Astrocyte (in vitro differentiated cells and primary cell): ENCODE measurements around the gene CTBP1. TPM values are rescaled to one million over a fixed set of nuclear protein-coding genes. Genes with fewer than 3 reads are reported as not detected.

Source experiments
- DNase-seq: peaks from one replicate; pipeline ENCODE4 v3.0.0-alpha.2; 2010; ENCODE audit warnings: low read depth
- FAIRE-seq: peaks from 2 replicates; lab custom pipeline; 2011; peaks lifted over from hg19 to GRCh38; lab: Jason Lieb, UNC
- H2AFZ ChIP-seq: 2 replicates; pipeline ENCODE4 v1.6.0; 2012; ENCODE audit warnings: low read depth, low read length, inconsistent platforms
- H3K27ac ChIP-seq: 2 replicates; pipeline ENCODE4 v1.5.1; 2011; ENCODE audit warnings: low read depth, low read length, inconsistent platforms
- H3K27me3 ChIP-seq: 2 replicates; pipeline ENCODE4 v1.6.0; 2011; ENCODE audit warnings: low read length, inconsistent platforms; ENCODE audit not compliant: insufficient read depth
- H3K36me3 ChIP-seq: 2 replicates; pipeline ENCODE4 v1.5.1; 2011; ENCODE audit warnings: low read length, inconsistent platforms; ENCODE audit not compliant: insufficient read depth
- H3K4me1 ChIP-seq: 2 replicates; pipeline ENCODE4 v1.5.1; 2011; ENCODE audit warnings: low read length, inconsistent platforms; ENCODE audit not compliant: insufficient read depth
- H3K4me2 ChIP-seq: 2 replicates; pipeline ENCODE4 v1.6.0; 2012; ENCODE audit warnings: low read length, inconsistent platforms
- H3K4me3 ChIP-seq: 2 replicates; pipeline ENCODE4 v1.5.1; 2011; ENCODE audit warnings: low read depth, mild to moderate bottlenecking, low read length, inconsistent platforms; ENCODE audit not compliant: insufficient read depth
- H3K79me2 ChIP-seq: 2 replicates; pipeline ENCODE4 v1.6.0; 2012; ENCODE audit warnings: mild to moderate bottlenecking, low read length, inconsistent platforms; ENCODE audit not compliant: insufficient read depth
- H3K9ac ChIP-seq: 2 replicates; pipeline ENCODE4 v1.6.0; 2012; ENCODE audit warnings: mild to moderate bottlenecking, low read length, inconsistent platforms
- H3K9me3 ChIP-seq: 2 replicates; pipeline ENCODE4 v1.5.1; 2012; ENCODE audit warnings: low read depth, mild to moderate bottlenecking, low read length, inconsistent platforms; ENCODE audit not compliant: insufficient read depth
- H4K20me1 ChIP-seq: 2 replicates; pipeline ENCODE4 v1.6.0; 2012; ENCODE audit warnings: low read length, inconsistent platforms; ENCODE audit not compliant: insufficient read depth
- H3K27ac Mint-ChIP-seq: one replicate; pipeline ENCODE4 v1.8.0; 2021; ENCODE audit warnings: mild to moderate bottlenecking, mixed read lengths; ENCODE audit not compliant: unreplicated experiment
- H3K27me3 Mint-ChIP-seq: one replicate; pipeline ENCODE4 v1.8.0; 2021; ENCODE audit warnings: low read depth, mixed read lengths; ENCODE audit not compliant: unreplicated experiment
- H3K36me3 Mint-ChIP-seq: one replicate; pipeline ENCODE4 v1.8.0; 2021; ENCODE audit warnings: low read depth, mixed read lengths; ENCODE audit not compliant: unreplicated experiment
- H3K4me1 Mint-ChIP-seq: one replicate; pipeline ENCODE4 v1.8.0; 2021; ENCODE audit warnings: low read depth, mixed read lengths; ENCODE audit not compliant: unreplicated experiment
- H3K4me3 Mint-ChIP-seq: one replicate; pipeline ENCODE4 v1.8.0; 2021; ENCODE audit warnings: mild to moderate bottlenecking, moderate library complexity, mixed read lengths; ENCODE audit not compliant: unreplicated experiment
- H3K9me3 Mint-ChIP-seq: one replicate; pipeline ENCODE4 v1.8.0; 2021; ENCODE audit warnings: mild to moderate bottlenecking, mixed read lengths; ENCODE audit not compliant: unreplicated experiment
- EZH2 ChIP-seq: IDR thresholded peaks from 2 replicates; pipeline ENCODE4 v1.6.1; 2012; ENCODE audit warnings: mild to moderate bottlenecking, low read length, inconsistent platforms; ENCODE audit not compliant: insufficient read depth
- total RNA-seq: library from RNA; stranded (reverse); gene quantifications from 2 replicates; pipeline ENCODE4 v1.2.1, GENCODE V29; 2021
- TF ChIP-seq, protein P1 (sequence below): IDR thresholded peaks from 2 replicates; pipeline ENCODE4 v1.5.1; 2011; ENCODE audit warnings: low read depth, mild to moderate bottlenecking, inconsistent platforms, low read length, moderate library complexity; ENCODE audit not compliant: insufficient read depth

Gene CTBP1
- total RNA-seq, 1 donor from 2014 or later = 136 TPM

DNA sequence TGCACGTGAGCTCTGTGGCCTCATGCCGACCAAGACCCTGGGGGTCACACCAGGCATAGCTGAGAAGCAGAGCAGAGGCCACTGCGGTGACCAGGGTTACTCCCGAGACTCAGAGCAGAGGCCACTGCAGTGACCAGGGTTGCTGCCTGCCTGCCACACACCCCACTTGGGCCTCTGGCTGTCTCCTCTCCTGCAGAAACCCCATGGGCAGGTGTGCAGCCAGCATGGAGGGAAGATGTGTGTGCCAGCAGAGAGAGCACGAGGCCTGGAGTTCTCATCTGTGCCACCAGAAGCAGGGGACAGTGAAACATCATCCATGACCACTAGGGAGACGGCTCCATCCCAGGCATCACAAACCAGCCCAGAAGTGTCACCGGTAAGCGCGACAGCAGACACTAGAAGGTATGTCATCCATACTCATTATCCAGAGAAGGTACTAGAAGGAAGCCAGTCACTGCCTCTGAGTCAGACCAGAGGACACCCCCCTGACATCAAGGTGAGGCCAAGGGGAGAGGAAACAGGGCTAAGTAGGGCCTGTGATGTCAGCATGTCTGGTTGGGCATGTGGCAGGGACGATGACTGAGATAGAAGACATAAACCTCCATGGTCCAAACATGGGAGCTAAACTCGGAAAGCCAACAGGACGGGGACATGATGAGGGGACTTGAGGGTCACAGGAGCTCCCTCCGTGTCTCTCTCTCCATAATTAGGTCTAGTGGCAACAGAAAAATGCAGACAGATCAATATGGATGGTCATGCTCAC lies 52.3 kb downstream of the CTBP1 start:
- Histone ChIP-seq H3K79me2 (no peaks in the 10 kb centered on the region), H3K27ac (no peak overlapping the region), H3K4me3 (no peak overlapping the region), H3K9ac (no peak overlapping the region), H4K20me1 (no peaks in the 10 kb centered on the region), H3K36me3 (no peaks in the 10 kb centered on the region), H3K4me1 (peaks cover 50% of the 10 kb centered on the region), H3K27me3 (no peaks in the 10 kb centered on the region), H2AFZ (no peak overlapping the region), H3K9me3 (no peaks in the 10 kb centered on the region), H3K4me2 (no peak overlapping the region)
- no peak overlapping the region for H3K27ac Mint-ChIP-seq
- no peaks in the 10 kb centered on the region for H3K9me3 Mint-ChIP-seq
- DNase-seq = no peak
- H3K27me3 Mint-ChIP-seq = peaks cover 8% of the 10 kb centered on the region
- TF ChIP-seq EZH2 = no peak
- TF ChIP-seq, protein P1, sequence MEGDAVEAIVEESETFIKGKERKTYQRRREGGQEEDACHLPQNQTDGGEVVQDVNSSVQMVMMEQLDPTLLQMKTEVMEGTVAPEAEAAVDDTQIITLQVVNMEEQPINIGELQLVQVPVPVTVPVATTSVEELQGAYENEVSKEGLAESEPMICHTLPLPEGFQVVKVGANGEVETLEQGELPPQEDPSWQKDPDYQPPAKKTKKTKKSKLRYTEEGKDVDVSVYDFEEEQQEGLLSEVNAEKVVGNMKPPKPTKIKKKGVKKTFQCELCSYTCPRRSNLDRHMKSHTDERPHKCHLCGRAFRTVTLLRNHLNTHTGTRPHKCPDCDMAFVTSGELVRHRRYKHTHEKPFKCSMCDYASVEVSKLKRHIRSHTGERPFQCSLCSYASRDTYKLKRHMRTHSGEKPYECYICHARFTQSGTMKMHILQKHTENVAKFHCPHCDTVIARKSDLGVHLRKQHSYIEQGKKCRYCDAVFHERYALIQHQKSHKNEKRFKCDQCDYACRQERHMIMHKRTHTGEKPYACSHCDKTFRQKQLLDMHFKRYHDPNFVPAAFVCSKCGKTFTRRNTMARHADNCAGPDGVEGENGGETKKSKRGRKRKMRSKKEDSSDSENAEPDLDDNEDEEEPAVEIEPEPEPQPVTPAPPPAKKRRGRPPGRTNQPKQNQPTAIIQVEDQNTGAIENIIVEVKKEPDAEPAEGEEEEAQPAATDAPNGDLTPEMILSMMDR = no peak
- no peaks in the 10 kb centered on the region for H3K36me3 Mint-ChIP-seq
- H3K4me3 Mint-ChIP-seq = no peak overlapping the region
- peaks cover 14% of the 10 kb centered on the region for H3K4me1 Mint-ChIP-seq
- FAIRE-seq = no peak

GRCh38 chr4:1195891-1196401 lies 53.0 kb downstream of the CTBP1 start:
- Mint-ChIP-seq H3K9me3 (no peaks in the 10 kb centered on the region), H3K36me3 (no peaks in the 10 kb centered on the region), H3K27me3 (peaks cover 8% of the 10 kb centered on the region), H3K4me3 (no peak overlapping the region), H3K4me1 (peaks cover 18% of the 10 kb centered on the region), H3K27ac (no peak overlapping the region)
- Histone ChIP-seq H3K9me3 (no peaks in the 10 kb centered on the region), H3K4me3 (no peak overlapping the region), H2AFZ (no peak overlapping the region), H3K27me3 (no peaks in the 10 kb centered on the region), H3K4me1 (peaks cover 48% of the 10 kb centered on the region), H3K79me2 (no peaks in the 10 kb centered on the region), H3K4me2 (no peak overlapping the region), H4K20me1 (no peaks in the 10 kb centered on the region), H3K9ac (no peak overlapping the region), H3K27ac (no peak overlapping the region), H3K36me3 (no peaks in the 10 kb centered on the region)
- DNase-seq (no peak), FAIRE-seq (no peak)
- TF ChIP-seq, protein P1 = no peak
- no peak for TF ChIP-seq EZH2

GRCh38 chr4:1195109-1195671 lies 53.7 kb downstream of the CTBP1 start:
- no peak for TF ChIP-seq EZH2
- TF ChIP-seq, protein P1 = no peak
- Mint-ChIP-seq H3K4me1 (peaks cover 18% of the 10 kb centered on the region), H3K27me3 (peaks cover 8% of the 10 kb centered on the region), H3K9me3 (no peaks in the 10 kb centered on the region), H3K36me3 (no peaks in the 10 kb centered on the region), H3K27ac (no peak overlapping the region), H3K4me3 (no peak overlapping the region)
- FAIRE-seq (no peak), DNase-seq (no peak)
- Histone ChIP-seq H3K9me3 (no peaks in the 10 kb centered on the region), H3K36me3 (no peaks in the 10 kb centered on the region), H3K4me1 (peaks cover 41% of the 10 kb centered on the region), H3K4me3 (no peak overlapping the region), H4K20me1 (no peaks in the 10 kb centered on the region), H3K27ac (no peak overlapping the region), H3K9ac (no peak overlapping the region), H3K4me2 (no peak overlapping the region), H3K79me2 (no peaks in the 10 kb centered on the region), H3K27me3 (no peaks in the 10 kb centered on the region), H2AFZ (no peak overlapping the region)
